Cardiac muscle cell (in vitro differentiated cells and primary cell): ENCODE results near the gene EAF1. TPM values are rescaled to one million over a fixed set of nuclear protein-coding genes. Genes with fewer than 3 reads are reported as not detected.
"Not testable (repeated sequence)": the region's sequence is repeated elsewhere in the genome, so short reads cannot be mapped to it uniquely, and the experiment has no call there.

Experiments used
- DNase-seq, 2 donors: peaks; one replicate each; pipeline versions ENCODE4 v3.0.0 to v3.0.0-alpha.2; 2010 to 2017; ENCODE audit warnings: low read depth in 1 of 2, low spot score in 1 of 2
- H3K27ac ChIP-seq: fragments of 200-600 bp; sonication (generic); 2 replicates; pipeline ENCODE4 v1.5.1; 2016
- H3K27me3 ChIP-seq: fragments of 200-600 bp; sonication (generic); 2 replicates; pipeline ENCODE4 v1.6.0; 2016; ENCODE audit warnings: control low read depth
- H3K36me3 ChIP-seq: fragments of 200-600 bp; sonication (generic); 2 replicates; pipeline ENCODE4 v1.5.1; 2016; ENCODE audit warnings: control low read depth
- H3K4me1 ChIP-seq: fragments of 200-600 bp; sonication (generic); 2 replicates; pipeline ENCODE4 v1.8.1; 2017; ENCODE audit warnings: low read depth, mild to moderate bottlenecking, mixed run types
- H3K4me3 ChIP-seq: fragments of 200-600 bp; sonication (generic); 2 replicates; pipeline ENCODE4 v1.5.1; 2016; ENCODE audit warnings: mild to moderate bottlenecking
- H3K9me3 ChIP-seq: fragments of 200-600 bp; sonication (generic); 2 replicates; pipeline ENCODE4 v1.5.1; 2017; ENCODE audit warnings: low read depth, mild to moderate bottlenecking, control low read depth
- polyA plus RNA-seq: library from polyadenylated mRNA; unstranded; fragments of >200 nt; fragmentation: Nextera tagmentation; extraction: Ambion mirVana; gene quantifications from 2 replicates; pipeline ENCODE4 v1.2.1, GENCODE V29; 2016
- total RNA-seq: library from RNA; depleted of rRNA; stranded (reverse); fragments of >200 nt; gene quantifications from 2 replicates; pipeline ENCODE4 v1.2.3, GENCODE V29; 2016
- TF ChIP-seq, protein P1 (sequence below): IDR thresholded peaks from 2 replicates; pipeline ENCODE4 v1.5.1; 2012; ENCODE audit warnings: low read depth, mild to moderate bottlenecking, low read length

EAF1 gene
- total and polyA plus RNA-seq, 2 experiments from 2014 or later, result 8.7 to 13.2 TPM

DNA sequence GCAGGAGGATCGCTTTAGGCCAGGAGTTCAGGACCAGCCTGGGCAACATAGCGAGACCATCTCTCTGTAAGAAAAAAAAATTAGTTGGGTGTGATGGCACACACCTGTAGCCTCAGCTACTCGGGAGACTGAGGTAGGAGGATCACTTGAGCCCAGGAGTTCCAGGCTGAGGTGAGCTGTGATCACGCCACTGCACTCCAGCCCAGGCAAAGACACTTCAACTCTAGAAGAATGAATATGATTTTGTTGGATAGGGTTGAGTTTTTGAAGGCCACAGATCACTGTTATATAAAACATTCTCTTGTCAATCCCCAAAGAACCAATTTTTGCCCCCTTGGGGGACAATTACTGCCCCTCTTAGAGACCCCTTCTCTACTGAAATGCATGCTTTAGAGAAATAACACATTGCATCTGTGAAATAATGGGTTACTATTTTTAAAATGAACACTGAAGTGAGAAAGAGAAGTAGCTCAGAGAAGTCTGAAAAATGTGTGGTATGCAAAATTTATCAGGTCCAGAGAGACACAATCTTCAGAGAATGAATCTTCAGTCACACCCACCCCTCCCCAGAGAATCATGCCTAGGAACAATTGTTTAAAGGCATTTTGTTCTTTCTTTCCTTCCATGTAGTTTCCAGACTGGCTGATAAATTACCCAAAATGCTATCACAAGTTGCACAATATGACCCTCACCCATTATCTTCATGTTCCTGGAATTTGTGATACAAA lies 42.7 kb upstream of the EAF1 start:
- TF ChIP-seq, protein P1, sequence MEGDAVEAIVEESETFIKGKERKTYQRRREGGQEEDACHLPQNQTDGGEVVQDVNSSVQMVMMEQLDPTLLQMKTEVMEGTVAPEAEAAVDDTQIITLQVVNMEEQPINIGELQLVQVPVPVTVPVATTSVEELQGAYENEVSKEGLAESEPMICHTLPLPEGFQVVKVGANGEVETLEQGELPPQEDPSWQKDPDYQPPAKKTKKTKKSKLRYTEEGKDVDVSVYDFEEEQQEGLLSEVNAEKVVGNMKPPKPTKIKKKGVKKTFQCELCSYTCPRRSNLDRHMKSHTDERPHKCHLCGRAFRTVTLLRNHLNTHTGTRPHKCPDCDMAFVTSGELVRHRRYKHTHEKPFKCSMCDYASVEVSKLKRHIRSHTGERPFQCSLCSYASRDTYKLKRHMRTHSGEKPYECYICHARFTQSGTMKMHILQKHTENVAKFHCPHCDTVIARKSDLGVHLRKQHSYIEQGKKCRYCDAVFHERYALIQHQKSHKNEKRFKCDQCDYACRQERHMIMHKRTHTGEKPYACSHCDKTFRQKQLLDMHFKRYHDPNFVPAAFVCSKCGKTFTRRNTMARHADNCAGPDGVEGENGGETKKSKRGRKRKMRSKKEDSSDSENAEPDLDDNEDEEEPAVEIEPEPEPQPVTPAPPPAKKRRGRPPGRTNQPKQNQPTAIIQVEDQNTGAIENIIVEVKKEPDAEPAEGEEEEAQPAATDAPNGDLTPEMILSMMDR, result no peak
- no peak overlapping the region for H3K4me3 ChIP-seq
- H3K27ac ChIP-seq, result no peak overlapping the region
- peak in 1 of 2 donors; percentile 30 for DNase-seq
- H3K27me3 ChIP-seq, result no peaks in the 10 kb centered on the region
- no peaks in the 10 kb centered on the region for H3K4me1 ChIP-seq
- no peaks in the 10 kb centered on the region for H3K9me3 ChIP-seq
- H3K36me3 ChIP-seq, result no peaks in the 10 kb centered on the region

DNA sequence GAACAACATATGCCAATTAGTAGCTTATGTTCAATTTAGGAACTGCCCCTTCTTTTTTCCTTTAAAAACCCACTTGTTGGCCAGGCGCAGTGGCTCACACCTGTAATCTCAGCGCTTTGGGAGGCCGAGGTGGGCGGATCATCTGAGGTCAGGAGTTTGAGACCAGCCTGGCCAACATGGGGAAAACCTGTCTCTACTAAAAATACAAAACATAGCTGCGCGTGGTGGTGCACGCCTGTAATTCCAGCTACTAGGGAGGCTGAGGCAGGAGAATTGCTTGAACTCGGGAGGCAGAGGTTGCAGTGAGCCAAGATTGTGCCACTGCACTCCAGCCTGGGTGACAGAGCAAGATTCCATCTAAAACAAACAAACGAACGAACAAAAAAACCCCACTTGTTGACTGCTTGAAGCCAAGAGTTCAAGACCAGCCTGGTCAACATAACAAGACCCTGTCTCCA lies 42.1 kb upstream of the EAF1 start:
- not testable (repeated sequence) for H3K9me3 ChIP-seq, H3K4me1 ChIP-seq, H3K27me3 ChIP-seq, H3K36me3 ChIP-seq, DNase-seq, H3K27ac ChIP-seq, H3K4me3 ChIP-seq

DNA sequence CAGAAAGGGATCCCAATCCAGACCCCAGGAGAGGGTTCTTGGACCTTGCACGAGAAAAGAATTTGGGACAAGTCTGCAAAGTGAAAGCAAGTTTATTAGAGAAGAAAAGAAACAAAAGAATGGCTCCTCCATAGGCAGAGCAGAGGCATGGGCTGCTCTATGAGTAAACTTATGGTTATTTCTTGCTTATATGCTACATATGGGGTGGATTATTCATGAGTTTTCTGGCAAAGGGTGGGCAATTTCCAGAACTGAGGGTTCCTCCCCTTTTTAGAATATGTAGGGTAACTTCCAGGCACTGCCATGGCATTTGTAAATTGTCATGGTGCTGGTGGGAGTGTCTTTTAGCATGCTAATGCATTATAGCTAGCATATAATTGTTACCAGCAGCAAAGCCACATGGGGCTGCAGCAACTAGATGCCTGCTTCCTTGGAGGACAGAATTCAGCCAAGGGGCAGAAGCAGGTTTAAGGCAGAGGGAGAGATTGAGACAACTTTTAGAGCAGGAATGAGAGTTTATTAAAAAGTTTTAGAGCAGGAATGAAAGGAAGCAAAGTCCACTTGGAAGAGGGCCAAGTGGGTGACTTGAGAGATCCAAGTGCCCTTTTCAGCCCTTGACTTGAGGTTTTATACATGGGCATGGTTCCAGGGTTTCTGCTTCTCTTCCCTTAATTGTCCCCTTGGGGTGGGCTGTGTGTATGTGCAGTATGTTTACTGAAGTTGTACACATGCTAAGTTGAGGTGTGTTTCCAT lies 41.3 kb upstream of the EAF1 start:
- H3K4me3 ChIP-seq, result no peak overlapping the region
- no peak overlapping the region for H3K27ac ChIP-seq
- TF ChIP-seq, protein P1, result no peak
- H3K4me1 ChIP-seq, result no peaks in the 10 kb centered on the region
- no peak for DNase-seq
- no peaks in the 10 kb centered on the region for H3K36me3 ChIP-seq
- H3K27me3 ChIP-seq, result no peaks in the 10 kb centered on the region
- no peaks in the 10 kb centered on the region for H3K9me3 ChIP-seq

DNA sequence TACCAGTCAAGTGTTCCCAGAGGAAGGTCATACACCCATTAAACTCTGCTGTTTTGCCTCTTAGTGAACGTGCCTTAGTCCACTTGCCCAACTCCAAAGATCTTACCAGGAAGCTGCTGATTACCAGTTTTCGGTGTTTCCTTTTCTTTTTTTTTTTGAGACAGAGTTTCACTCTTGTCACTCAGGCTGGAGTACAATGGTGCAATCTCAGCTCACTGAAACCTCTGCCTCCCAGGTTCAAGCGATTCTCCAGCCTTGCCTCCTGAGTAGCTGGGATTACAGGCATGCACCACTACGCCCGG lies 40.8 kb upstream of the EAF1 start:
- H3K9me3 ChIP-seq, H3K4me1 ChIP-seq, H3K36me3 ChIP-seq, H3K4me3 ChIP-seq, H3K27me3 ChIP-seq, DNase-seq, H3K27ac ChIP-seq: not testable (repeated sequence)

DNA sequence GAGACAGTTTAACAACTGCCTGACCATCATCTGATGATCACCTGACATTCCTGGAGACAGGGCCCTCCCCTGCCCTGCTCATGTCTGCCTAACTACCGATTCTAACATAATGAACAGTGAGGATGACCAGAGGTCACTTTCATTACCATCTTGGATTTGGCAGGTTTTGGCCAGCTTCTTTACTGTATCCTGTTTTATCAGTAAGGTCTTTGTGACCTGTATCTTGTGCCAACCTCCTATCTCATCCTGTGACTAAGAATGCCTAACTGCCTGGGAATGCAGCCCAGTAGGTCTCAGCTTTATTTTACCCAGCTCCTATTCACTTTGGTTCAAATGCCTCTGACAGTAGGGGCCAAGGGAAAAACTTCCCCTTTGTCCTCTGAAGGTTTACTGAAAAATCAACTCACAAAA lies 40.2 kb upstream of the EAF1 start:
- H3K9me3 ChIP-seq, result no peaks in the 10 kb centered on the region
- no peaks in the 10 kb centered on the region for H3K27me3 ChIP-seq
- H3K36me3 ChIP-seq, result no peaks in the 10 kb centered on the region
- H3K4me3 ChIP-seq, result no peak overlapping the region
- no peaks in the 10 kb centered on the region for H3K4me1 ChIP-seq
- TF ChIP-seq, protein P1, result no peak
- DNase-seq, result peak in 1 of 2 donors; percentile 25
- no peak overlapping the region for H3K27ac ChIP-seq

DNA sequence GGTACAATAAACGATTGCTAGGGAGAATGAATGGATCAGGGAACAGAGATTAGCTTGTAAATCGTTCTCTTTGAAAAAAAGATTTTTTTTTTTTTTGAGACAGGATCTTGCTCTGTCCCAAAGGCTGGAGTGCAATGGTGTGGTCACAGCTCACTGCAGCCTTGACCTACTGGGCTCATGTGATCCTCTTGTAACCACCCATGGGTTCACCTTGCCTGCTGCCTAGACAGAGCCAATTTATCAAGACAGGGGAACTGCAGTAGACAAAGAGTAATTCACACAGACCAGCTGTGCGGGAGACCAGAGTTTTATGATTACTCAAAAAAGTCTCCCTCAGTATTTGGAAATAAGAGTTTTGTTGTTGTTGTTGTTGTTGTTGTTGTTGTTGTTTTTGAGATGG lies 39.7 kb upstream of the EAF1 start:
- TF ChIP-seq, protein P1, result no peak
- Histone ChIP-seq H3K36me3 (no peaks in the 10 kb centered on the region), H3K4me1 (no peaks in the 10 kb centered on the region), H3K4me3 (no peak overlapping the region), H3K27me3 (no peaks in the 10 kb centered on the region), H3K9me3 (no peaks in the 10 kb centered on the region), H3K27ac (no peak overlapping the region)
- no peak for DNase-seq

DNA sequence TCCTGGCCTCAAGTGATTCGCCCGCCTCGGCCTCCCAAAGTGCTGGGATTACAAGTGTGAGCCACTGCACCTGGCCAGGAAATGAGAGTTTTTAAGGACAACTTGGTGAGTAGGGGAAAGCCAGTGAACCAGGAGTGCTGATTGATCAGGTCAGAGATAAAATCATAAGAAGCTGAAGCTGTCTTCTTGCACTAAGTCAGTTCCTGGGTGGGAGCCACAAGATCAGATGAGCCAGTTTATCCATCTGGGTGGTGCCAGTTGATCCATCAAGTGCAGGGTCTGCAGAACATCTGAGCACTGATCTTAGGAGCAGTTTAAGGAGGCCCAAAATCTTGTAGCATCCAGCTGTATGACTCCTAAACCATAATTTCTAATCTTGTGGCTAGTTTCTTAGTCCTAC lies 39.1 kb upstream of the EAF1 start:
- not testable (repeated sequence) for H3K9me3 ChIP-seq, H3K36me3 ChIP-seq, H3K4me3 ChIP-seq, H3K4me1 ChIP-seq, H3K27me3 ChIP-seq, H3K27ac ChIP-seq, DNase-seq
